Astrocyte (in vitro differentiated cells and primary cell): ENCODE measurements around the gene TTC27. TPM values are rescaled to one million over a fixed set of nuclear protein-coding genes. Genes with fewer than 3 reads are reported as not detected.

ENCODE experiments used
- DNase-seq: peaks from one replicate; pipeline ENCODE4 v3.0.0-alpha.2; 2010; ENCODE audit warnings: low read depth
- FAIRE-seq: peaks from 2 replicates; lab custom pipeline; 2011; peaks lifted over from hg19 to GRCh38; lab: Jason Lieb, UNC
- H2AFZ ChIP-seq: 2 replicates; pipeline ENCODE4 v1.6.0; 2012; ENCODE audit warnings: low read depth, low read length, inconsistent platforms
- H3K27ac ChIP-seq: 2 replicates; pipeline ENCODE4 v1.5.1; 2011; ENCODE audit warnings: low read depth, low read length, inconsistent platforms
- H3K27me3 ChIP-seq: 2 replicates; pipeline ENCODE4 v1.6.0; 2011; ENCODE audit warnings: low read length, inconsistent platforms; ENCODE audit not compliant: insufficient read depth
- H3K36me3 ChIP-seq: 2 replicates; pipeline ENCODE4 v1.5.1; 2011; ENCODE audit warnings: low read length, inconsistent platforms; ENCODE audit not compliant: insufficient read depth
- H3K4me1 ChIP-seq: 2 replicates; pipeline ENCODE4 v1.5.1; 2011; ENCODE audit warnings: low read length, inconsistent platforms; ENCODE audit not compliant: insufficient read depth
- H3K4me2 ChIP-seq: 2 replicates; pipeline ENCODE4 v1.6.0; 2012; ENCODE audit warnings: low read length, inconsistent platforms
- H3K4me3 ChIP-seq: 2 replicates; pipeline ENCODE4 v1.5.1; 2011; ENCODE audit warnings: low read depth, mild to moderate bottlenecking, low read length, inconsistent platforms; ENCODE audit not compliant: insufficient read depth
- H3K79me2 ChIP-seq: 2 replicates; pipeline ENCODE4 v1.6.0; 2012; ENCODE audit warnings: mild to moderate bottlenecking, low read length, inconsistent platforms; ENCODE audit not compliant: insufficient read depth
- H3K9ac ChIP-seq: 2 replicates; pipeline ENCODE4 v1.6.0; 2012; ENCODE audit warnings: mild to moderate bottlenecking, low read length, inconsistent platforms
- H3K9me3 ChIP-seq: 2 replicates; pipeline ENCODE4 v1.5.1; 2012; ENCODE audit warnings: low read depth, mild to moderate bottlenecking, low read length, inconsistent platforms; ENCODE audit not compliant: insufficient read depth
- H4K20me1 ChIP-seq: 2 replicates; pipeline ENCODE4 v1.6.0; 2012; ENCODE audit warnings: low read length, inconsistent platforms; ENCODE audit not compliant: insufficient read depth
- H3K27ac Mint-ChIP-seq: one replicate; pipeline ENCODE4 v1.8.0; 2021; ENCODE audit warnings: mild to moderate bottlenecking, mixed read lengths; ENCODE audit not compliant: unreplicated experiment
- H3K27me3 Mint-ChIP-seq: one replicate; pipeline ENCODE4 v1.8.0; 2021; ENCODE audit warnings: low read depth, mixed read lengths; ENCODE audit not compliant: unreplicated experiment
- H3K36me3 Mint-ChIP-seq: one replicate; pipeline ENCODE4 v1.8.0; 2021; ENCODE audit warnings: low read depth, mixed read lengths; ENCODE audit not compliant: unreplicated experiment
- H3K4me1 Mint-ChIP-seq: one replicate; pipeline ENCODE4 v1.8.0; 2021; ENCODE audit warnings: low read depth, mixed read lengths; ENCODE audit not compliant: unreplicated experiment
- H3K4me3 Mint-ChIP-seq: one replicate; pipeline ENCODE4 v1.8.0; 2021; ENCODE audit warnings: mild to moderate bottlenecking, moderate library complexity, mixed read lengths; ENCODE audit not compliant: unreplicated experiment
- H3K9me3 Mint-ChIP-seq: one replicate; pipeline ENCODE4 v1.8.0; 2021; ENCODE audit warnings: mild to moderate bottlenecking, mixed read lengths; ENCODE audit not compliant: unreplicated experiment
- CTCF ChIP-seq: IDR thresholded peaks from 2 replicates; pipeline ENCODE4 v1.5.1; 2011; ENCODE audit warnings: low read depth, mild to moderate bottlenecking, inconsistent platforms, low read length, moderate library complexity; ENCODE audit not compliant: insufficient read depth
- EZH2 ChIP-seq: IDR thresholded peaks from 2 replicates; pipeline ENCODE4 v1.6.1; 2012; ENCODE audit warnings: mild to moderate bottlenecking, low read length, inconsistent platforms; ENCODE audit not compliant: insufficient read depth
- total RNA-seq: library from RNA; stranded (reverse); gene quantifications from 2 replicates; pipeline ENCODE4 v1.2.1, GENCODE V29; 2021

Gene TTC27
- total RNA-seq, 1 donor from 2014 or later, result 25.1 TPM

DNA sequence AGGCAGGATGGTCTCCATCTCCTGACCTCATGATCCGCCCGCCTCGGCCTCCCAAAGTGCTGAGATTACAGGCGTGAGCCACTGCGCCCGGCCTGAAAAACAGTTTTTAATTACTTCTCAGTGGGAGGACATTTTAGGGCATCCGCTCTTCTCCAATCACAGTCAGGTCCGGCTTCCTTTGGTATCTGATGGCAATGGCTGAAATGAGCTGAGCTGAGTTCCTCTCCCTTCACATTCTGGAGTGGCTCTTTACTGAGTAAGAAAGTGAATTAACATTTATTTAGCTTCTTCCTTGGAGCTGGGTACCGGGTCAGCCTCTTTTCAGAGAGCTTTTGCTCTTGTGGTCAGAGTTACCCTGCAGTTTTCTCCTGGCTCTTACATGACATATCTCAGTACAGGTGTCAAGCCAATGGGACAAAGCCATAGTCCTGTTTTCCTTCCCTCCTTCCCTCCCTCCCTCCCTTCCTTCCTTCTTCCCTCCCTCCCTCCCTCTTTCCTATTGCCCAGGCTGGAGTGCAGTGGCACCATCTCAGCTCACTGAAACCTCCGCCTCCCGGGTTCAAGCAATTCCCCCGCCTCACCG, 1.1 kb upstream of the TTC27 start:
- no peaks in the 10 kb centered on the region for H4K20me1 ChIP-seq
- peak overlapping the region; percentile 95 for H3K4me2 ChIP-seq
- peaks cover 4% of the 10 kb centered on the region for H3K4me1 ChIP-seq
- peaks cover 20% of the 10 kb centered on the region for H3K79me2 ChIP-seq
- H3K4me3 ChIP-seq, result no peak overlapping the region
- H3K36me3 ChIP-seq, result peaks cover 5% of the 10 kb centered on the region
- Mint-ChIP-seq H3K27ac (no peak overlapping the region), H3K36me3 (peaks cover 5% of the 10 kb centered on the region), H3K27me3 (no peaks in the 10 kb centered on the region), H3K9me3 (no peaks in the 10 kb centered on the region), H3K4me3 (peak overlapping the region; percentile 92), H3K4me1 (peaks cover 11% of the 10 kb centered on the region)
- H3K9ac ChIP-seq, result no peak overlapping the region
- no peaks in the 10 kb centered on the region for H3K27me3 ChIP-seq
- H3K27ac ChIP-seq, result no peak overlapping the region
- FAIRE-seq (no peak), DNase-seq (no peak)
- no peak for TF ChIP-seq CTCF
- TF ChIP-seq EZH2, result no peak
- no peak overlapping the region for H2AFZ ChIP-seq
- no peaks in the 10 kb centered on the region for H3K9me3 ChIP-seq

- Histone ChIP-seq H3K4me2 (peak overlapping the region; percentile 95), H3K36me3 (no peaks in the 10 kb centered on the region), H3K4me3 (peak overlapping the region; percentile 88), H2AFZ (peak overlapping the region; percentile 93), H3K27me3 (no peaks in the 10 kb centered on the region), H3K4me1 (peaks cover 4% of the 10 kb centered on the region), H3K9me3 (no peaks in the 10 kb centered on the region), H4K20me1 (no peaks in the 10 kb centered on the region), H3K9ac (peak overlapping the region; percentile 92), H3K27ac (peak overlapping the region; percentile 52), H3K79me2 (peaks cover 20% of the 10 kb centered on the region)
- TF ChIP-seq EZH2 (no peak), CTCF (peak; percentile 15)
- peak overlapping the region; percentile 92 for H3K4me3 Mint-ChIP-seq
- H3K4me1 Mint-ChIP-seq, result peaks cover 12% of the 10 kb centered on the region
- H3K9me3 Mint-ChIP-seq, result no peaks in the 10 kb centered on the region
- H3K36me3 Mint-ChIP-seq, result peaks cover 5% of the 10 kb centered on the region
- FAIRE-seq (no peak), DNase-seq (peak; percentile 59)
- peak overlapping the region; percentile 75 for H3K27ac Mint-ChIP-seq
- no peaks in the 10 kb centered on the region for H3K27me3 Mint-ChIP-seq
Observed at GRCh38 chr2:32627441-32627813, 423 bp upstream of the TTC27 start.

- no peak overlapping the region for H3K9ac ChIP-seq
- H3K27ac Mint-ChIP-seq, result peak overlapping the region; percentile 55
- FAIRE-seq, result no peak
- peaks cover 2% of the 10 kb centered on the region for H3K36me3 ChIP-seq
- no peak overlapping the region for H3K4me3 Mint-ChIP-seq
- H3K27me3 ChIP-seq, result no peaks in the 10 kb centered on the region
- H3K4me3 ChIP-seq, result no peak overlapping the region
- TF ChIP-seq CTCF, result no peak
- TF ChIP-seq EZH2, result no peak
- no peaks in the 10 kb centered on the region for H3K9me3 ChIP-seq
- peak; percentile 42 for DNase-seq
- H3K27me3 Mint-ChIP-seq, result no peaks in the 10 kb centered on the region
- no peak overlapping the region for H3K27ac ChIP-seq
- peaks cover 20% of the 10 kb centered on the region for H3K79me2 ChIP-seq
- no peaks in the 10 kb centered on the region for H4K20me1 ChIP-seq
- no peak overlapping the region for H2AFZ ChIP-seq
- H3K36me3 Mint-ChIP-seq, result no peaks in the 10 kb centered on the region
- H3K4me2 ChIP-seq, result no peak overlapping the region
- peaks cover 4% of the 10 kb centered on the region for H3K4me1 ChIP-seq
- H3K4me1 Mint-ChIP-seq, result peaks cover 15% of the 10 kb centered on the region
- H3K9me3 Mint-ChIP-seq, result no peaks in the 10 kb centered on the region
Observed at GRCh38 chr2:32632089-32632488, 4.2 kb downstream of the TTC27 start.
